ENCODE measurements around the gene SLC25A3.
"Not testable (repeated sequence)": the region's sequence is repeated elsewhere in the genome, so short reads cannot be mapped to it uniquely, and the experiment has no call there.

SLC25A3 gene

DNA sequence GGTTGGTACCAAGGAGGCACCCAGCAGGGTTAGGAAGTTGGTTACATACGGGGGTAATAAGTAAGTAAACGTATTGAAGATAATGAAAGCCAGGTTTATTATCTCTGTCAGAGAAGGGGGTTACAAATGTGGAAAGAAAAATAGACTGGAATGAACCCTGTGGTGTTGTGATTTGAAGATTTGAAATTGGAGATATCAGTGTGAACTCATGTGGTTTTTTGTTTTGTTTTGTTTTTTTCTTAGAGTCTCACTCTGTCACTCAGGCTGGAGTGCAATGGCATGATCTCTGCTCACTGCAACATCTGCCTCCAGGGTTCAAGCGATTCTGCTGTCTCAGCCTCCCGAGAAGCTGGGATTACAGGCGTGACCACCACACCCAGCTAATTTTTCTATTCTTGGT, 14.1 kb upstream of the SLC25A3 start:
- DNase-seq (no peak), ATAC-seq (replicated peaks) (no peak)
- Mint-ChIP-seq H3K4me3 (no peak overlapping the region), H3K36me3 (ENCODE audit: insufficient read depth) (no peaks in the 10 kb centered on the region), H3K4me1 (ENCODE audit: low read depth in 2 of 2) (no peaks in the 10 kb centered on the region), H3K9me3 (no peaks in the 10 kb centered on the region), H3K27ac (no peak overlapping the region), H3K27me3 (peaks cover 0 to 4% of the 10 kb centered on the region in 2 donors)

GRCh38 chr12:98579835-98580234, 13.7 kb upstream of the SLC25A3 start:
- Mint-ChIP-seq H3K27me3 (peaks cover 0 to 4% of the 10 kb centered on the region in 2 donors), H3K4me1 (ENCODE audit: low read depth in 2 of 2) (no peaks in the 10 kb centered on the region), H3K36me3 (ENCODE audit: insufficient read depth) (no peaks in the 10 kb centered on the region), H3K27ac (no peak overlapping the region), H3K4me3 (no peak overlapping the region), H3K9me3 (no peaks in the 10 kb centered on the region)
- ATAC-seq (replicated peaks) (no peak), DNase-seq (no peak)

DNA sequence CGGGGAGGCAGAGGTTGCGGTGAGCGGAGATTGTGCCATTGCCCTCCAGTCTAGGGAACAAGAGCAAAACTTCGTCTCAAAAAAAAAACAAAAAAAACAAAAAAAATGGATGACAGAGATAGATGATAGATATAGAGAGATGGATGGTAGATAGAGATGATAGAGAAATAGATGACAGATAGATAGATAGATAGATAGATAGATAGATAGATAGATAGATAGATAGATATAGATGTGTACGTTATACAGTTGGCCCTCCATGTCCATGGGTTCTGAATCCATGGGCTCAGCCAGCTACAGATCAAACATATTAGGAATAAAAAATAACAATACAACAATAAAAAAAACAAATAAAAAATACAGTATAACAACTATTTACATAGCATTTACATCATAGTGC, 12.8 kb upstream of the SLC25A3 start:
- no peak overlapping the region for H3K27ac Mint-ChIP-seq
- H3K36me3 Mint-ChIP-seq (ENCODE audit: insufficient read depth), result no peaks in the 10 kb centered on the region
- H3K9me3 Mint-ChIP-seq, result no peaks in the 10 kb centered on the region
- ATAC-seq (replicated peaks) (no peak), DNase-seq (no peak)
- no peak overlapping the region for H3K4me3 Mint-ChIP-seq
- no peaks in the 10 kb centered on the region for H3K4me1 Mint-ChIP-seq (ENCODE audit: low read depth in 2 of 2)
- peaks cover 0 to 4% of the 10 kb centered on the region in 2 donors for H3K27me3 Mint-ChIP-seq

DNA sequence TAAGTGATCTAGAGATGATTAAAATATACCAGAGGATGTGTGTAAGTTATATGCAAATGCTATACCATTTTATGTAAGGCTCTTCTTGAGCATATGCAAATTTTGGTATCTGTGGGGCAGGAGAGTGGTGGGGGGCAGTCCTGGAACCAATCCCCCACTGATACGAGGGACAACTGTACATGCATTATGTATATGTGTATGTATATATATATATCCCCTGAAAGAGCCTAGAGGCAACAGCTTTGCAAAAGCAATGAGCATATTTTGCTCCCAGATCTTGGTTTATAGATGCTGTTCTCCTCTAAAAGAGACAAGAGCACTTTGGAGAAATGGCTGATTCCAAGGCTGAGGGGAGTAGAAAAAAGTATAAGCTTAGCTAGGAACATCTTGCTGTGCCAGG, 12.4 kb upstream of the SLC25A3 start:
- H3K27ac Mint-ChIP-seq, result no peak overlapping the region
- H3K4me1 Mint-ChIP-seq (ENCODE audit: low read depth in 2 of 2), result no peaks in the 10 kb centered on the region
- H3K27me3 Mint-ChIP-seq, result peaks cover 0 to 4% of the 10 kb centered on the region in 2 donors

GRCh38 chr12:98582093-98582492, 11.4 kb upstream of the SLC25A3 start:
- no peaks in the 10 kb centered on the region for H3K9me3 Mint-ChIP-seq
- H3K4me1 Mint-ChIP-seq (ENCODE audit: low read depth in 2 of 2), result no peaks in the 10 kb centered on the region
- H3K4me3 Mint-ChIP-seq, result no peak overlapping the region
- H3K36me3 Mint-ChIP-seq (ENCODE audit: insufficient read depth), result no peaks in the 10 kb centered on the region
- DNase-seq (no peak), ATAC-seq (replicated peaks) (no peak)
- H3K27me3 Mint-ChIP-seq, result no peaks in the 10 kb centered on the region
- no peak overlapping the region for H3K27ac Mint-ChIP-seq

More for the DNA sequence above, 12.4 kb upstream of the SLC25A3 start:
- Mint-ChIP-seq H3K9me3 (no peaks in the 10 kb centered on the region), H3K4me3 (no peak overlapping the region), H3K36me3 (ENCODE audit: insufficient read depth) (no peaks in the 10 kb centered on the region)
- ATAC-seq (replicated peaks) (no peak), DNase-seq (no peak)

DNA sequence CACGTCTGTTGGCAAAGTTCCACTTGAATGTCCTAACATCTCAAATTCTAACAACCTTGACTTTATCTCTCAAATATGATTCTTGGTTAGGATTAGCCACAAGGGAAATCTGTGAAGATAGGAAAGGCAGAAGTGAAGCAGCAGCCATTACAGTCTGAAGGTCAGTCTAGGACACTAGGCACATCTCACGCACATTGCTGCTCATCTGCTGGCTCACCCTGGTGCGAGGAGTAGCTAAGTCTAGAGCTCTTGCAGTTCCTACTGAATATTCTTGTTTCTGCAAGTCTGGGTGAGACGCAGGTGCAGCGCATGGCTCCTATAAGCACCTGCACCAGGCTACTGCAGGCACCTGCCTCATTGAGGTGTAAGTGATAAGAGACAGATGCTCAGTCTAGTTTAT, 6.4 kb upstream of the SLC25A3 start:
- no peak overlapping the region for H3K4me3 Mint-ChIP-seq
- H3K36me3 Mint-ChIP-seq (ENCODE audit: insufficient read depth), result no peaks in the 10 kb centered on the region
- no peaks in the 10 kb centered on the region for H3K27me3 Mint-ChIP-seq
- H3K4me1 Mint-ChIP-seq (ENCODE audit: low read depth in 2 of 2), result peaks cover 0 to 1% of the 10 kb centered on the region in 2 donors
- H3K9me3 Mint-ChIP-seq, result no peaks in the 10 kb centered on the region
- DNase-seq, result no peak
- no peak overlapping the region for H3K27ac Mint-ChIP-seq
- no peak for ATAC-seq (replicated peaks)

DNA sequence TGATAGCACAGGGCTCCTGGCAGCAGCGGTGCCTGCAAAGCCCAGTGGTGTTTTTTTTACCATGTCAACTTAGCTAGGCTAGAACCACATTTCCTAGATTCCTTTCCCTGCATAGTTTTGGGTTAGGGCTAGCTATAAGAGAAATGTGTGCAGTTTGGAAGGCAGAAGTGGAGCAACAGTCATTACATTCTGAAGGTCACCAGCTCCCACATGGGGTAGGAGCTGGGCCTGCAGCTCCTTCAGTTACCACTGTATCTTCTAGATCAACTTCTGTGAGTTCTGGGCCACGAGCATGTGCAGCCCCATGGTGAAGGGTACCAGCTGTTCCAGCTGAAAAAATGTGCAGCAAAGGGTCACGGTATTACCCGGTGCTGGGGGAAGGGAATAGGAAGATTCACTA, 2.3 kb upstream of the SLC25A3 start:
- ATAC-seq (replicated peaks), result no peak
- DNase-seq, result no peak
- H3K4me3 Mint-ChIP-seq, result no peak overlapping the region
- H3K27ac Mint-ChIP-seq, result no peak overlapping the region
- H3K9me3 Mint-ChIP-seq, result no peaks in the 10 kb centered on the region
- H3K27me3 Mint-ChIP-seq, result no peaks in the 10 kb centered on the region
- peaks cover 20 to 23% of the 10 kb centered on the region in 2 donors for H3K4me1 Mint-ChIP-seq (ENCODE audit: low read depth in 2 of 2)
- peaks cover 26% of the 10 kb centered on the region for H3K36me3 Mint-ChIP-seq (ENCODE audit: insufficient read depth)

DNA sequence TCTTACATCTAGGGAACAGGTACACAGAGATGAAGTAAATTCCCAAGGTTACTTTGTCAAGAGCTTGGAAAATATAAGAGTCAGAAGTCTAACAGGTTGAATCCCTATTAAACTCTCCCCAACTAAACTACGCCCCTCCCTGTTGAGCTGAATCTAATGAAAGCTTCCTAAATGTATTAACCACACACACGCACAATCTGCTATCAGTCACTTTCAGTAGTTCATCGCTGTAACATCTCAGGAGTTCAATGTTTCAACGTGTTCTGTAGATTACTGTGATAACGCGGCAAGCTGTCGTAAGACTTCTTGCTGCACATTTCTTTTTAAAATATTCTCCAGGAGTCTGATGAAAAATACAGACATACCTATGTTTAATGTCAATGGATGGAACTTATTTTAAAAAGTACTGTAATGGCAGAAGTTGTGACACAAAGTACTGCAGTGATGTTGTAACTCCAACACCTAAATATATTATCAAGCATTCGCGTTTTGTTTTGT, 612 bp upstream of the SLC25A3 start:
- Mint-ChIP-seq H3K27me3 (no peaks in the 10 kb centered on the region), H3K27ac (peak overlapping the region; percentile 97 to 98), H3K36me3 (ENCODE audit: insufficient read depth) (peaks cover 41% of the 10 kb centered on the region), H3K9me3 (no peaks in the 10 kb centered on the region), H3K4me1 (ENCODE audit: low read depth in 2 of 2) (peaks cover 26 to 29% of the 10 kb centered on the region in 2 donors), H3K4me3 (peak overlapping the region; percentile 93 to 95)
- DNase-seq (peak in 1 of 3 experiments; percentile 11), ATAC-seq (replicated peaks) (peak; percentile 6)

DNA sequence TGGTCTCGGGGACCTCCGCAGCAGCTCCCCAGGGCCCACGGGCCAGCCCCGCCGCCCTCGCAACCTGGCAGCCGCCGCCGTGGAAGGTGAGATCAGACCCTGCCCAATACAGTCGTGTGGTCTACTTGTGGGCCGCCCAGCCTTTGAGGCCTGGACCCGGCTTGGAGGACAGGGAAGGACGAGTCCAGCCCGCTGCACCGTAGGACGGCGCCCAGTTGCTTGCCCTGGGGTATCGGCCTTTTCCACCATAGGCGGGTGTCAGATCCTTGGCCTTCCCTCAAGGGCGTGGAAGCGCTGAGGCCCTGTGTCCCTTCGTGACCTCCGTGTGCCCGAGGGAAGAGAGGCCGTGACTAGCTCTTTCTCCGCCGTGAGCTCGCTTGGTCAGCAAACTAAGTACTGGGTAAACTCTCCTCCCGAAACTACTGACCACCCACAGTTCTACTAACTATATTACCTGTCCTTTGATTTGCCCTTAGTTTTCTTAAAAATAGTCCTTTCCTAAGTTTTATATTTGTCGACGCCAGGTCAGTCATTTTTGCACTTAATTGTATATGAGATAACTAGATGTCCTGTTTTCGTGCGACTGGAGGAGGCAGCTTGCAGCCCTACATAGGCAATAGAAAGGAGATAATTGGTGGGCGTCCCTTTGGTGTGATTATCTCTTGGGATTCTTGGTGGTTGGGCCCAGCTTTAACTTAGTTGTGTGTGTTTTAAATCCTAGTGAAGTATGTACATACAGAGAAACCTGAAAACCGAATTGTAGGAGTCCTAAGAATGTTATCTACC, 757 bp downstream of the SLC25A3 start:
- Mint-ChIP-seq H3K27me3 (no peaks in the 10 kb centered on the region), H3K4me1 (ENCODE audit: low read depth in 2 of 2) (peaks cover 26 to 29% of the 10 kb centered on the region in 2 donors), H3K4me3 (peak overlapping the region; percentile 93 to 95), H3K36me3 (ENCODE audit: insufficient read depth) (peaks cover 54% of the 10 kb centered on the region), H3K27ac (peak overlapping the region; percentile 97 to 98), H3K9me3 (no peaks in the 10 kb centered on the region)
- DNase-seq (no peak), ATAC-seq (replicated peaks) (no peak)

DNA sequence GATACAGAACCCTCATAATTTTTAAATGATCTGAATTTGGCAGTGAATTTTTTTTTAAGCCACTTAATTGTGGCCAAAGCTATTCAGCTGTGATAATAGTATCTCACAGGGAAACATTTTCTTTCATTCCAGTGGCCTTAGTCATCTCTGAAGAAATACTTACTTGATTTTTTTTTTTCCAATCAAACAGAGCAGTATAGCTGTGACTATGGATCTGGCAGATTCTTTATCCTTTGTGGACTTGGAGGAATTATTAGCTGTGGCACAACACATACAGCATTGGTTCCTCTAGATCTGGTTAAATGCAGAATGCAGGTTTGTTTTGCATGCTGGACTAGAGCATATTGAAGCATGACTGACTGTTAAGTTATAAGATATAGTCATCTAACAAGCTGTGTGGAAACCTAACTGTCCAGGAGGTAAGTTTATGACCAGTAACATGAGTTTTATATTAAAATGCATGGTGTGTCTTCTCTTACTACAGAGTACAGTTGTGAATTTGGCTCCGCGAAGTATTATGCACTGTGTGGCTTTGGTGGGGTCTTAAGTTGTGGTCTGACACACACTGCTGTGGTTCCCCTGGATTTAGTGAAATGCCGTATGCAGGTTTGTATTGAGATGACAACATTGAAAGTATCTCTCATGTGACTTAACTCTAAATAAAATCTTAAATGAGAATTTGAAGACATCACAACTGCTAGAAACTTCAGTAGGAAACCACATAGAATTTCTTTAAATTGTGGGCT, 1.9 kb downstream of the SLC25A3 start:
- peaks cover 66% of the 10 kb centered on the region for H3K36me3 Mint-ChIP-seq (ENCODE audit: insufficient read depth)
- H3K27me3 Mint-ChIP-seq, result no peaks in the 10 kb centered on the region
- peak overlapping the region; percentile 93 to 95 for H3K4me3 Mint-ChIP-seq
- H3K27ac Mint-ChIP-seq, result peak overlapping the region; percentile 97 to 98
- DNase-seq (peak in 1 of 3 experiments; percentile 7), ATAC-seq (replicated peaks) (no peak)
- H3K9me3 Mint-ChIP-seq, result no peaks in the 10 kb centered on the region
- peaks cover 26 to 29% of the 10 kb centered on the region in 2 donors for H3K4me1 Mint-ChIP-seq (ENCODE audit: low read depth in 2 of 2)

DNA sequence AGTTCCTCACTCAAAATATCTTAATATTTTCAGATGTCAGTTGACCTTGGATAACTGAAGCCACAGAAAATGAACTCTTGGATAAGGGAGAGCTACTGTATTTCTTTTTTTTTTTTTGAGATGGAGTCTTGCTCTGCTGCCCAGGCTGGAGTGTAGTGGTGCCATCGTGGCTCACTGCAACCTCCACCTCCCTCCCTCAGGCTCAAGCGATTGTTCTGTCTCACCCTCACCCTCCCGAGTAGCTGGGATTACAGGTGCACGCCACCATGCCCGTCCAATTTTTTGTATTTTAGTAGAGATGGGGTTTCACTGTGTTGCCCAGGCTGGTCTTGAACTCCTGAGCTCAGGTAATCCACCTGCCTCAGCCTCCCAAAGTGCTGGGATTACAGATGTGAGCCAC, 3.8 kb downstream of the SLC25A3 start:
- H3K27ac Mint-ChIP-seq, result peak overlapping the region in 1 of 2 donors; percentile 28
- H3K9me3 Mint-ChIP-seq, H3K27me3 Mint-ChIP-seq: not testable (repeated sequence)

GRCh38 chr12:98601924-98602323, 8.4 kb downstream of the SLC25A3 start:
- H3K4me3 Mint-ChIP-seq, result no peak overlapping the region
- H3K27ac Mint-ChIP-seq, result no peak overlapping the region
- H3K27me3 Mint-ChIP-seq, result no peaks in the 10 kb centered on the region
- ATAC-seq (replicated peaks) (no peak), DNase-seq (no peak)
- no peaks in the 10 kb centered on the region for H3K9me3 Mint-ChIP-seq
- no peaks in the 10 kb centered on the region for H3K4me1 Mint-ChIP-seq (ENCODE audit: low read depth in 2 of 2)
- H3K36me3 Mint-ChIP-seq (ENCODE audit: insufficient read depth), result peaks cover 78% of the 10 kb centered on the region

More for the DNA sequence above, 3.8 kb downstream of the SLC25A3 start:
- ATAC-seq (replicated peaks); DNase-seq: not testable (repeated sequence)
- peaks cover 25 to 29% of the 10 kb centered on the region in 2 donors for H3K4me1 Mint-ChIP-seq (ENCODE audit: low read depth in 2 of 2)
- peaks cover 85% of the 10 kb centered on the region for H3K36me3 Mint-ChIP-seq (ENCODE audit: insufficient read depth)
- peak overlapping the region in 1 of 2 donors; percentile 25 for H3K4me3 Mint-ChIP-seq

DNA sequence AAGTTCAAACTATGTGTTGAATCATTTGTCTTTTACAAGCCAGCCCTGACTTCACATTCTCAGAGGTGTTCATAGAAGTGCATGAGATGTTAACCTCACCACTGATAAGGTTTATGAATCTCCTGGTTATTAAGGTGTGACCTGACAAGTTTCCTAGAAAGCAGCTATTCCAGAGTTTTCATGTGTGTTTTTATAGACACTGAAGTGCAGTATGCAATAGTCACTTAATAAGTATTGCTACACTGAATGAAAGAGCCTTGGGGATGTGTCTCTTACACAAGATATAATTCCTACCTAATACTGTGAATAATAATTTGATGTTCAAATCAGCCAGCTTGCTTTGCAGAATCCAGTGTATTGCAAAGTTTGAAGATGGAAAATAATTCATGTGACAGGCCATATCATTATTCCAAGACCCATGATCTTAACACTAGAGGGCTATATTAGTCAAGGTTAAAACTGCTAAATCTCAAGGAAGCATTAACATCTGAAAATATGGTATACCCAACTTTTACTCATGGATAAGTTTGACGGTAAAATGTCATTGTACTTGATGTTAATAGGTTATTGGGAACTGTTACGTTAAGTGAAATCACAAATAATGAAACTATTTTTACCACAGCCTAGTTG, 13.0 kb downstream of the SLC25A3 start:
- no peaks in the 10 kb centered on the region for H3K9me3 Mint-ChIP-seq
- H3K27ac Mint-ChIP-seq, result peak overlapping the region in 1 of 2 donors; percentile 57
- no peaks in the 10 kb centered on the region for H3K27me3 Mint-ChIP-seq
- DNase-seq (no peak), ATAC-seq (replicated peaks) (no peak)
- H3K4me1 Mint-ChIP-seq (ENCODE audit: low read depth in 2 of 2), result no peaks in the 10 kb centered on the region
- H3K4me3 Mint-ChIP-seq, result no peak overlapping the region
- H3K36me3 Mint-ChIP-seq (ENCODE audit: insufficient read depth), result peaks cover 33% of the 10 kb centered on the region
